GM19025 (cell line): ENCODE measurements around the gene DENND1A.
"Not testable (repeated sequence)": the region's sequence is repeated elsewhere in the genome, so short reads cannot be mapped to it uniquely, and the experiment has no call there.

Experiments
- ATAC-seq: cut with Tn5 transposase; IDR thresholded peaks from one replicate; pipeline ENCODE4 v1.9.1; 2021; ENCODE audit warnings: mild to moderate bottlenecking, low read depth, moderate library complexity; ENCODE audit not compliant: unreplicated experiment

Gene DENND1A

DNA sequence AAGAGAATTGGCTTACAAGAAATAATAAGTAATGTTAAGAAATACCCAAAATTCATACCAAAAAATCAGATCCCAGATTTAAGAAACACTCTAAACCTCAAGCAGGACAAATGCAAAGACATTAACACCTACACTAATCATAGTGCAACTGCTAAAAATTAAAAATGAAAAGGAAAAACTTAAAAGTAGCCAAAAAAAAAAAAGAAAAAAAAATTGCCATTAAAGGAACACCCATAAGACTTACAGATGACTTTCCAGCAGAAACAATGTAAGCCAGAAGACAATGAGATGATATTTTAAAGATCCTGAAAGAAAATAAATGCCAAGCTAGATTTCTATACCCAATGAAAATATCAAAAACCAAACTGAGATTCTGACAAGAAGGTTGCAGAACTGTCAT lies 101.5 kb downstream of the DENND1A start:
- ATAC-seq = no peak

DNA sequence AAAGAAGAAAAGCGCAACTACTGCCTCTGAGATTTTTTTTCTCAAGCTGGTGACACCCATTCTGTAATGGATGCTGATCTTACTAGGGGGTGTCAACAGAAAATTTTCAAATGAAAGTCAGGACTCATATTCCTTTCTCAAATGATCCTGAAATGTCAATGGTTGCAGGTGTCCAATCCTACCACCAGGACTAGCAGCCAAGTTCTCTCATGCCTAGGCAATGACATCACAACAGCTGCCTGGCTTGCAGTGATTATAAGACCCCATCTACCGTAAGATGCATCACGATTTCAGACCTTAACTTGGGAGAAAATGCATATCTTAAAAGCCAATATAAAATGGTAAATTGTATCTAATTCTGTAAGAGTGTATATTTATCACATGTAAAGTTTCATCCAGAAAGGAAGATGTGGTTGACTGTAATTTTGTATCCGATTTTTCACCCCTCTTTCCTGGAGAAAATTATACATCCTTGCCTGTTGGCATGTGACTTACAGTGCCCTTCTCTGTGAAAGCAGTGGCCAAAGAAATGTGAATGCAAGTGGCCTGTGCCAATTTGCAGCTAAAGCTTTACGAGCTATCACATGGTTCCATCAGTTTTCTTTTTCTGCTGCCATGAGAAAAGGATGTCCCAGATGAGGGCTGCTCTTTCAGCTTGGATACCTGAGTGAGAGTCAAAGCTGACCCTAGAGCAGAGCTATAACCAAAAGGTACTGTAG lies 104.4 kb downstream of the DENND1A start:
- no peak for ATAC-seq

DNA sequence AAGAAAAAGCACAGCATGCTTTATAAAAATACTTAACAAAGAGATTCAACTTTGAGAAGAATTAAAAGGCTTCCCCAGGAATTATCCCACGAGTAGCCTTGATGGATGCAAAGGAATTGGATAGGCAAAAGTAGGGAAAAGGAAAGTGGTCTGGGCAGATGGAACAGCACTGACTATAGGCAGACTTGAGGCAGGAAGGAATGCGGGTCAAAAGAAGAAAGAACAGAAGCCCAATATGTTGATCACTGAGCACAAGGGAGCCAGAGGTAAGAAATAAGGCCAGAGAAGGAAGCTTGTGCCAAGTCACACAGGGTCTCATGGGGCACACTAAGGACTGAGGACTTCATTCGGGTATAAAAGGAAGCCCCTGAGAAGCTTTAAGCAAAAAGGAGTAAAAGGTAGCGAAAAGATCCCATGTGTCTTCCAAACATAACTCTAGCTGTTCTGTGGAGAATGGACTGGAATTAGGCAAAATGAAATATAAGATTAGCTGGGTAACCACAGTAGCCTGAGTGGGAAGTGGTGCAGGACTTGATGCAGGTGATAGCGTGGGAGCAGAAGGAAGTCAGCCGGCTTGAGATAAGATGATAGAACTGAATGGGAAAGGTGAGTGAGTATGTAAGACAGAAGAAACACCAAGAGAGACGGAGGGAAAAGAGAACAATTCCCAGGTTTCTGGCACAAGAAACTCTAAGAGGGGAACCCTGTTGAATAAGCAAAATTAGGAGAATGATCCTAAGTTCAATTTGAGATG lies 106.6 kb downstream of the DENND1A start:
- no peak for ATAC-seq

DNA sequence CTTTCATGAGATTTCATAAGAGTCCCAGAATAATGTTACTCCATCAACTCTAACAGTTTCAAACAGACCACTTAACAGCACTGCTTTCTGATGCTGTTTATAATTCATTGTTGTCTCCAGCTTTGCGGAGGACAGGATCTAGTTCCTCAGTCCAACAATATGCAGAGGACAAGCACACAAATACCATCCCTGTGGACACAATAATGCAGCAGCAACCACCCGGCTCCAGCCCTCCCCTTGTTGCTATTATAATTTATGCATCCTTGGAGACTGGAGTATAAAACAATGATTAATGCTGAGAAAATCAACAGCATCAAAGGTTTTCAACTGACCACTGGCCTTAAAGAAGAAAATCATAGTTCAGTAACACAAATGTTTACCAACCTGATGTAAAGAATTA lies 108.3 kb downstream of the DENND1A start:
- no peak for ATAC-seq

DNA sequence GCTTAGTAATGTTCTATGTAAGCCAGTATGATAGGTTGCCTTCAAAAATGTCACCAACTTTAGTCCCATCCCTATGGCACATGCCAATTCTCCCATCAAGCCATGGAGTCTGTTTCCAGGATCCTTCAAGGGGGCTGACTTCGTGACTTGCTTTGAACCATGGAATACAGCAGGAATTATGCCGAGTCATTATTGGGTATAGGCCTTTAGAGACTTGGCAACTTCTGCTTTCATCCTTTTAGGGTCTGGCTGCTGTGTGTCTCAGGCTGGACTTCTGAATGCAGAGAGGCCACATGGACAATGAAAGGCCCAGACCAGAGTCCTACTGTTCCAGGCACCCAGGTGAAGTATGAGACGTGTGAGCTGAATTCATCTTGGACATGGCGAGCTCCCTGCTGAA lies 109.8 kb downstream of the DENND1A start:
- no peak for ATAC-seq

DNA sequence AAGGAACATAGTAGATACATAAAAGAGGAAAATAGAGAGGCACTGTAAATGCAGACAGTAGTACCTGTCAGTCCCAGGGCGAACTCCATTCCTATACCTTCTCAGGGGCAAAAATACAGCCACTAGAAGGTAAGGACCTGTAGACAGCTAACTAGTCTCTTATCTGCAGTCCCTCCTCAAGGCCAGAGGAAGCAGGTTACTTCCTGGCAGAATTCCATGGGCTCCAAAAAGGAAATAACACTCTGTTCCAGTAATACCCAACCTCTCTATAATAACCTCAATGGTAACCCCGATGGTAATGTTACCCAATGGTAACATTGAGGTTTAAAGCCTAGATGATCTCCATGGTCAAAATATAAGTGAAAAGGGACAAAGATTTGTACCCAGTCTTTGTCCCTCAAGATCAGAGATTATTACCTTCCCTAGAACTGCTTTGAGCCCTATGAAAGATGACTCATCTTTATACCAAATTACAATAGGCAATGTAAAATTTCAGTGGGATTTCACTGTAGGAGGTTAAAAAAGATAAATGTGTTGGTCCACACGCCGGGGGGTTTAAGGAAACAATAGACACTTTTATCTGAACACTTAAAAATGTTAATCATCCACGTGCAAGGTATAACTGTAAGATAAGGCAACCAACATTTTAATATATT lies 113.0 kb downstream of the DENND1A start:
- ATAC-seq = no peak

DNA sequence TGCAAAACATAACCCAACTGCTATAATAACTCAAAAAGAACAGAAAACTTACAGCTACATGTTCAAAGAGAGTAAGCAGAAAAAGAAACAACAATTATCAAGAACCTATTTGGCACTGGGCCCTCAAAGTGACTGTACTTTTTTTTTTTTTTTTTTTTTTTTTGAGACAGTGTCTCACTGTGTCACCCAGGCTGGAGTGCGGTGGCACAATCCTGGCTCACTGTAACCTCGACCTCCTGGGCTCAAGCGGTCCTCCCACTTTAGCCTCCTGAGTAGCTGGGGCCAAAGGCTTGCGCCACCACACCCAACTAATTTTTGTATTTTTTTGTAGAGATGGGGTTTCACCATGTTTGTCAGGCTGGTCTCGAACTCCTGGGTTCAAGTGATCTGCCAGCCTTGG lies 114.1 kb downstream of the DENND1A start:
- not testable (repeated sequence) for ATAC-seq

DNA sequence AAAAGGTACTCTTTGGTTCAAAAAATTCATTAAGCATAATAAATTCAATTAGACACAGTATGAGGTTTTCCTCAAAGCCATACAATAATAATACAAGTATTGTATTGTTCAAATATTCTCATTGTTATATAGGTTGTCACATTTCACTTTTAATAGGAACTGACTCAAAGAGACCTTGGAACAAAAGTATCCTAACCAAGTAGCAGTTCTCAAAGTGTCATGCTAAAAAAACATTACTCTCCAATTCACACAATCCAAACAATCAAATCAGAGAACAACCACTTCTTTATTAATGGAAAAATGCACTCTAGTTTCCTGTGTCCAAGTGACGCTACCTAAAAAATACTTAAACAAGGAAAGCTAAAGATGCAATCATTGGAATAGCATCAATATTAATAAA lies 115.4 kb downstream of the DENND1A start:
- ATAC-seq = no peak

DNA sequence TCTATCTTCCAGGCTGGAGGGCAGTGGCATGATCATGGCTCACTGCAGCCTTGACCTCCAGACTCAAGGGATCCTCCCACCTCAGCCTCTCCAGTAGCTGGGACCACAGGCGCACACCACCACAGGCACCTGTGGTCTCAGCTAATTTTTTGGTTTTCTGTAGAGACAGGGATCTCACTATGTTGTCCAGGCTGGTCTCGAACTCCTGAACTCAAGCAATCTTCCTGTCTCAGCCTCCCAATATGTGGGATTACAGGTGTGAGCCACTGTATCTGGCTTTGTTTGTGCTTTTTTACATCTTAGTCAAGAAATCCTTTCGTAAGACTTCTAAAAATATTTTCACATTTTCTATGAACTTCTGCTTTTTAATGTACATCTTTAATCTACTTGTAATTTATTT lies 116.9 kb downstream of the DENND1A start:
- ATAC-seq = no peak

DNA sequence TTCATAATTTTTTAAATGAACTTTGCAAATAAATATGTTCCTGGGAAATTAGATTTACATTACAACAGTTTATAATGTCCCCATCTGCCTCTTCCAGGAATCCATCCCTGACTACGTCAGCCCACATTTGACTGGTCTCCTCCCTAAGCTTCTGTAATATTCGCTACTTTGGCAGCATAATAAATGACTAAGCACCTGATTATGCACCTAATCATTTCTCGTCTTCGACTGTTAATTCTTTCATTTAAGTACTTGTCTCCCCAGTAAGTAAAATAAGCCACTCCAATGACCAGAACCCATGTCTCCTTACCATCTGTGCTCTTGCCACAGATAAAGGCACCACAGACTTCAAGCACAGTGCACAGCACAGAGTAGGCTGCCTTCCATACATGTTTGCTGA lies 122.7 kb downstream of the DENND1A start:
- no peak for ATAC-seq

DNA sequence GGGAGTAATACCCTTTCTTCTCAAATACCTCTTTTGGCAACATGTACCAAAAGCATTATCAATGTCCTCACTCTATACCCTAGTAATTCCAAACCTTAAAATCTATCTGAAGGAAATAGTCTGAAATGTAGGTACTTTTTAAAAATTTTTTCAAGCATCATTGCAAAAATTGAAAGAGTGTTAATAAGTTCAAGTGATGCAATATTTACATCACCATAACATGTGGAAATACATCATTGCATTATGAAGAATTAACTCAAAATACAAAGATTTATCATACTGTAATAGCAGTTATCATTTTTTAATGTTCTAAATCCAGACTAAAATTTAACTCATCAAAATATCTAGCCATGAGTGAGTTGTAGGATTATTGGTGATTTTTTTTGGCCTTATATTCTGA lies 123.1 kb downstream of the DENND1A start:
- no peak for ATAC-seq

DNA sequence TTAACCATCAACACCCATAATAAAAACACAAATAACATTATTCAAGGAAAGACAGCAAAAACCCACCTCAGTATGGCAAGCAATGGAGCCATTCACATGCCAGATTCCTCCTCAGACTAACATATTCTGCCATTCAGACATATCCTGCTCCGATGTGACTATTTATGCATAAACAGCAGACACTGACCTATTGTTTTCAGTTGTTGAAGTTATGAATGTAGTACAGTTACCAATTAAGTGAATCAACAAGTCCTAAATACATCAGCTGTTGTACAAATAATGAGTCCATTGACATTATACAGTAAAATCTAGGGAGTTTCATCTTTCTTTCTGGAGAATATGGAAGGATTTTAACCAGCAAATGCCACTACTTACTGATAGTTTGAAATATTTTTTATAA lies 131.7 kb downstream of the DENND1A start:
- no peak for ATAC-seq

DNA sequence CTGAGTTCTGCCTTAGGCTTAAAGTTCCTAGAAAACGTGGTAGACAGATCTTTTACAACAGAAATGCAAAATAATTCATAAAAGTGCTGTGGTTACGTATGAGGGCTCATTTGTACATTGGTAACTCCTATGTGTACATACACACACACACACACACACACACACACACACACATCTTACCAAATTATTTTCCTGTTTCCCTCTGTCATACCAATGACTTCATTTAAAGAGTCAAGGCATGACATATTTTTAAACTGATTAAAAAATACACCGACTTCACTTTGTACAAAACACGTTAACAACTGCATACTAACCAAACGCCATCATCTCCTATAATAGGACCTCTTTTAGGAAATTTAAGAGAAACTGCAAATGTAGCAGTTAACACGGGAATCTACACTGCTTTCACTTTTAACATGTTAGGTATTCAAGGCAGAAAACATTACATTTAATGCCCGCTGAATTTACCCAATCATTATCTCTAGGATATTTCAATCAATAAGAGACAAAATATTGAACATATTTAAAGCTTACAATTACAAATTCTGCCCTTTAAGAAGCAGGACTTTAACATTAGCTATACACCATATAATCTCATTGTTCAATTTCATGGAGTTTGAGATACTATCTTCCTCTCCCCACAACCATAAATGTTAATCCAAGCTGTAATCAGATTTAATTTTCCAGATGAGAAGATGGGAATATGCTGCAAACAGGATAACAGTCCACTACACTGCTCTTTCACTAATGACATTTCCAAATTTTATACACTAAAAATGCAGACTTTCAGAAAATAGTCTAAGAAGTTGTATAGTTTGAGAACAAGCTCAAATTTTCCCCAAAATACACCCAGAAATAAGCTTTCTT lies 133.1 kb downstream of the DENND1A start:
- no peak for ATAC-seq

DNA sequence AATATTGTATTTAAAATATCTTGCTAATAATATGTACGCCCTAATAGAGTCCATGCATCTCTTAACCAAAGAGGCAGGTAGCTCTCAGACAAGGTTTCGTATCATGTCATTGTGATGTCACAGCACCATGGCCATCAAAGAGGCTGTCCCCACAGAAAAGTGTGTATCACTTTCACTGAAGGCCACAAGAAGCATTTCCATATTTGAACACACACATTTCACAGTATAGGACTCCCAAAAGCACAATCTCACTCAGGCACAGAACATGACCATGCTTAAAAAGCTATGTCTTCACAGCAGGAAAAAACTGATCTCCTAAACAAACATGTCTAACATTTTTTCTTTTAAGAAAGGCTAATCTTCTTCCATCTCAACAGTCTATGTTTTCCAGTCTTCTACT lies 133.8 kb downstream of the DENND1A start:
- ATAC-seq = no peak

DNA sequence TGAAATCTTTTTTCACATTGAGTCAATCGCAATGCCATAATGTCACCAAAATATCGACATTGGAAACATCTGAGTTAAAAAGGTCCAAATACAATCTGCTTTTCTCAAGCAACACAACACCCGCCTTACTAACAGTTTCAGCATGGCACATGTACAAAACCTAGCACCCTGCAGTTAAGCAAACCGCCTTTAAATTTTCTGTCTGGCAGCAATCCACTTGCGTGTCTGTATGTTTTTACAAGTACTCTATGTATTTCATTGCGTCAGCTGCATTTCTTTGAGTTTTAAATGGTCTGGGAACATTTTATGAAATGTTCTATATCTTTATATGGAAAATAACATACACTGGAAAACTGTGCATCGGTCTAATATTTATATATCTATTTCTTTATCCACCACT lies 134.6 kb downstream of the DENND1A start:
- ATAC-seq = no peak

DNA sequence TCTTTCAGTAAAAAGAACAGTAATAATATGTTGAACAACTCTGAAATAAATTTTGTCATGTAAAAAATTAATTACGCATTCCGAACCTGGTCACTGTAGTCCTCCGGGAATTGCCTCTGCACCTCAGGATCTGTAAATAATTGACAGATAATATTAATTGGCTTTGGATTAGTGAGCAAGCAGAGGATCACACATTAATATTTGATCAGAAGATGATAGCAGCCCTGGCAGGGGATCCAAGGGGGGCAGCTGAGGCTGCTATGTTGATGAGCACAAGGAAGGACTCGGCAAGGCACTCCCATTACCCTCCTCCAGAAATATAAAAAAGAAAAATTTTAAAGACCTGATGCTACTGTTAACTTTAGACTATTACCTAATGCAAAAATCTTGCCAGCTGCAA lies 137.4 kb downstream of the DENND1A start:
- ATAC-seq = no peak

DNA sequence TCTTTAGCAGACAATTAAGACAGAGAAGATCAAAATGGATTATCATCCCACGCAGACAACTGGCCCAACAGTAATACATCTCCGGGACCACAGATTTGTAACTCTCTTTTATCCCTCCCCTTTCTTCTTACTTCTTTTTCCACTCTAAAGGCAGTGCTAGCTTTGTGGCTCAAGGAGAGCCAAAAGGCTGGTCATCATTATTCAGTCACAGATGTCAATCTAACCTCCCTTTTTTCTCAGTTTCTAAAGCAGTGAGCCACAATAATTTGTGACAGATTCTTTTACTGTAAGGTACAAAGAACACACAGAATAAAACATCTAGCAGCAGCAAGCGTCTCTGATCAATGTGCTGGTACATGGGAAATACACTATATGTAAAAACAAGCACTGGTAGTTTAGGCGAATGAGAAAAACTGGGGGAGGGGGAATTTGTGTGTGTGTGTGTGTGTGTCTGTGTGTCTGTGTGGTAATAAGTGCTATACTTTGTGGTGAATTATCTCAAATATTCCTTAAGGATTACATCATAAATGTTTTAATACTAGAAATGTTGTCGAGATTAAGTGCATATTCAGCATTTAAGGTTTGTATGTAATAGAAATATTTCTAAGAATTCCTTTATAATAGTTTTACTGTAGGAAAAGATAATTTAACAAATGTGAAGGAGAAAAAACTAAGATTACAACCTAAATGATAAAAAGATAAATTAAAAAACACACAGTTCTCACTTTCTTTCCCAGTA lies 140.2 kb downstream of the DENND1A start:
- no peak for ATAC-seq

DNA sequence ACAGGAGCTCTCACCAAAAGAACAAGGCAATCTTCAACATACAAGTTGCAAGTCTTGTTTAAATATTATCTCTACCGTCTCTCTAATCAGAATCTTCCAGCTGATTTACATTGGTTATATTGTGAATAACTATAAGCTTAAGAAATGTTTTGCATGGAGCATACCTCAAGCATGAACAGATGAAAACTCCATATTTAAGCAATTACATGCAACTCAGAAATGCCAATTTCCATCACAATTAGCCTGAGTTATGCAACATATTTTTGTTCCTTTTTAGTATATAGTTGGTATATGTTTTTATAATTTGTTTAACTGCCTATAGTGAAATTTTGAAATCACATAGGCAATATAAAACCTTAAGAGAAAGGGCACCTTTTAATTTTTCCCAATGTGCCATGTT lies 142.5 kb downstream of the DENND1A start:
- no peak for ATAC-seq

DNA sequence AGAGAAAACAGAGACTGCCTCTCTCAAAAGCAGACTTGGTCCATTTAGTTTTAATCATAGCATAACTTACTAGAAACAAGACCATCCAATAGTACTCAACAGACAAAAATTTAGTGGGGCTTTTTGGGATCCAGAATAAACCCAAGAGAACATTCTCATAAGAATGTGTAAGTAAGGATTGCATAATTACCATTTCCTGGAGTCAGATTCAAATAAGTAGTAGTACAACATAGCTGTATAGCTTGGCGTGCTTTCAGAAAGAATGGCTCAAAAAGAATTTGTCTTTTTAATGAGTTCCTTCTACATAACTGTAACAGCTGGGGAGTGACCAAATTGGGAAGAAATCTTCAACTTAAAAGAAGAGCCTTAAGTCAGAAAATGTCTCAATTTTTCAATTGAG lies 145.4 kb downstream of the DENND1A start:
- ATAC-seq = no peak

DNA sequence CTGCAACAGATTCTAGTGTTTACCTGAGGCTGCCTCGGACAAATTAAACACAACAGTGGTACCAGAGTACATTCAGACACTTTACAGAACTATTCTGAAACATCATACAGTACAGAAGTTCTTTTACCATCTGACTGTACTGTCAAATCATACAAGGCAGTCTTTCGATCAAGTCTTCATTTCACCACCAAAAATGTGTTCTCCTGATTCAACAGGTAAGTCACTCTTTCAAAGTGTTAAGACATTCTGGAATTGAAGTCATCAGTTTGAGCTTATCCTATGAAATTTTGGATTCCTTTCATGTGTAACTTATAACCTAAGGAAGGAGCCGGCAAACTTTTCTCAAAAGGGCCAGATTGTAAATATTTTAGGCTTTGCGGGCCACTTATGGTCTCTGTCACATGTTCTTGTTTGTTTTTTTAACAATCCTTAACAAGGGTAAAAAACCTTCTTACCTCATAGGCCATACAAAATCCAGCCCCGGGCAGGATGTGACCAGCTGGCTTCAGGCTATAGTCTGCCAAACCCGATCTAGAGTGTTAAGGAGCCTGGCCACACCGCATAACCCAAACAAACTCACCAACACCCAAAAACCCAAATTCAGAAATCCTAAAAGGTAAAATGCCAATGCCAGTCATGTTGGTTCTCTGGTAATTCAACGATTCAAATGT lies 151.6 kb downstream of the DENND1A start:
- no peak for ATAC-seq
